Calu3 (cell line): ENCODE results near the gene USP37. TPM values are rescaled to one million over a fixed set of nuclear protein-coding genes. Genes with fewer than 3 reads are reported as not detected.

Experiments used
- BruUV-seq: library from RNA; stranded (reverse); fragments of 400-500 nt; replicated peaks from 2 replicates; lab custom pipeline; 2021; lab: Mats Ljungman, UMichigan
- CTCF ChIA-PET: fragments of 300-600 bp; sonication (Branson Sonifier 250); formaldehyde crosslinking; loops from one replicate; lab custom pipeline; 2022; ENCODE audit warnings: antibody characterized with exemption; lab: Charles Lee
- DNase-seq: peaks from one replicate; pipeline ENCODE4 v3.0.0; 2022
- H3K27ac Mint-ChIP-seq: one replicate; pipeline ENCODE4 v1.8.0; 2022; ENCODE audit warnings: mixed read lengths; ENCODE audit not compliant: unreplicated experiment
- H3K27me3 Mint-ChIP-seq: one replicate; pipeline ENCODE4 v1.8.0; 2022; ENCODE audit warnings: mixed read lengths; ENCODE audit not compliant: unreplicated experiment
- H3K36me3 Mint-ChIP-seq: one replicate; pipeline ENCODE4 v1.8.0; 2022; ENCODE audit warnings: mild to moderate bottlenecking, moderate library complexity, mixed read lengths; ENCODE audit not compliant: insufficient read depth, unreplicated experiment
- H3K4me1 Mint-ChIP-seq: one replicate; pipeline ENCODE4 v1.8.0; 2022; ENCODE audit warnings: mild to moderate bottlenecking, low read depth, mixed read lengths; ENCODE audit not compliant: unreplicated experiment
- H3K4me3 Mint-ChIP-seq: one replicate; pipeline ENCODE4 v1.8.0; 2022; ENCODE audit warnings: mild to moderate bottlenecking, low read depth, moderate library complexity, mixed read lengths; ENCODE audit not compliant: unreplicated experiment
- H3K9me3 Mint-ChIP-seq: one replicate; pipeline ENCODE4 v1.8.0; 2022; ENCODE audit warnings: low read depth, mixed read lengths; ENCODE audit not compliant: unreplicated experiment
- intact Hi-C: fragments of 100-400 bp; cut with micrococcal nuclease; formaldehyde crosslinking; loops from one replicate; pipeline ENCODE4 v1.10.0; 2022; ENCODE audit not compliant: unreplicated experiment
- total RNA-seq: library from RNA; stranded (reverse); gene quantifications from 2 replicates; pipeline ENCODE4 v1.2.3, GENCODE V29; 2022
- TF ChIP-seq, protein P1 (sequence below): fragments of 200-600 bp; IDR thresholded peaks from one replicate; pipeline ENCODE4 v1.8.0; 2022; ENCODE audit warnings: antibody characterized with exemption; ENCODE audit not compliant: unreplicated experiment

Gene USP37
- total RNA-seq, 1 experiment from 2014 or later, result 27.5 TPM

DNA sequence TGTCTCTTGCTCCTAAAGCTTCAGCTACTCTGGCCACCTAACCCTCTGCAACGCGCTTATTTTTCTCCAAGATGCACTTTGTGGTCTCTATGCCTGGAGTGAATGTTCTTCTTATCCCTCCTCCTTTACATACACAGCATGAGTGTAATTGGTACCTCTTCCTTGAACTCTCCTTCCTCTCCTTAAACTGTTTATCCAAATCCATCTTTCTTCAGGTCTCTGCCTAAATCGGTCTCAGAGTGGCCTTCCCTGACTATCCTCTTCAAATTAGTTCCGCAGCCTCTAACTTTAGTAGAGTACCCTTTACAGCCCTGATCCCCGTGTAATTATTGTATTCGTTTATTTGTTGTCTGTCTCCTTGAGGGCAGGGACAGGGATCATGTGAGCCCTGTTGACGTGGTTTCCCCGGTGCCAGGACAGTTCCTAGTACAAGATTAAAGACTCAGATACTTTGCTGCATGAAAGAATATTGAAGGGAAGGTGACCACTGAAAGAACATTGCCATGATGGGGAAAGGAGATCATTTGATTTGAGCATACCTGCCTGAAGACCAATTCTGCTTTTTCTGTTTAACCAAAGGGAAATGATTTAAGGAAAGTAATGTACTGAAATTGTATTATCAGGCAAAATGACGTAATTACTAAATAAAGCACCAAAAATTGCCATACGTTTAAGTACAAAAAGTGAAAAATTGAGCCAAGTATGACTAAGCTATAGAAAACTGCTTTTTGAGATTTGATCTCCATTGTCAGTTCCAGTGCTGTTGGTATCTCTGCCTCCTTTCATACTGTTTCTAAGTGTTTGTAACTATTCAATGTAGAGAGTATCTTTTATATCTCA lies 1.7 kb upstream of the USP37 start:
- Mint-ChIP-seq H3K9me3 (no peaks in the 10 kb centered on the region), H3K4me3 (peak overlapping the region; percentile 77), H3K4me1 (peaks cover 29% of the 10 kb centered on the region), H3K27ac (peak overlapping the region; percentile 89), H3K27me3 (no peaks in the 10 kb centered on the region), H3K36me3 (peaks cover 68% of the 10 kb centered on the region)
- intact Hi-C loops, result no loop called here
- BruUV-seq, result TSS peak; percentile 43
- DNase-seq, result peak; percentile 16
- CTCF ChIA-PET, result no interaction called here
- TF ChIP-seq, protein P1, sequence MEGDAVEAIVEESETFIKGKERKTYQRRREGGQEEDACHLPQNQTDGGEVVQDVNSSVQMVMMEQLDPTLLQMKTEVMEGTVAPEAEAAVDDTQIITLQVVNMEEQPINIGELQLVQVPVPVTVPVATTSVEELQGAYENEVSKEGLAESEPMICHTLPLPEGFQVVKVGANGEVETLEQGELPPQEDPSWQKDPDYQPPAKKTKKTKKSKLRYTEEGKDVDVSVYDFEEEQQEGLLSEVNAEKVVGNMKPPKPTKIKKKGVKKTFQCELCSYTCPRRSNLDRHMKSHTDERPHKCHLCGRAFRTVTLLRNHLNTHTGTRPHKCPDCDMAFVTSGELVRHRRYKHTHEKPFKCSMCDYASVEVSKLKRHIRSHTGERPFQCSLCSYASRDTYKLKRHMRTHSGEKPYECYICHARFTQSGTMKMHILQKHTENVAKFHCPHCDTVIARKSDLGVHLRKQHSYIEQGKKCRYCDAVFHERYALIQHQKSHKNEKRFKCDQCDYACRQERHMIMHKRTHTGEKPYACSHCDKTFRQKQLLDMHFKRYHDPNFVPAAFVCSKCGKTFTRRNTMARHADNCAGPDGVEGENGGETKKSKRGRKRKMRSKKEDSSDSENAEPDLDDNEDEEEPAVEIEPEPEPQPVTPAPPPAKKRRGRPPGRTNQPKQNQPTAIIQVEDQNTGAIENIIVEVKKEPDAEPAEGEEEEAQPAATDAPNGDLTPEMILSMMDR, result no peak

DNA sequence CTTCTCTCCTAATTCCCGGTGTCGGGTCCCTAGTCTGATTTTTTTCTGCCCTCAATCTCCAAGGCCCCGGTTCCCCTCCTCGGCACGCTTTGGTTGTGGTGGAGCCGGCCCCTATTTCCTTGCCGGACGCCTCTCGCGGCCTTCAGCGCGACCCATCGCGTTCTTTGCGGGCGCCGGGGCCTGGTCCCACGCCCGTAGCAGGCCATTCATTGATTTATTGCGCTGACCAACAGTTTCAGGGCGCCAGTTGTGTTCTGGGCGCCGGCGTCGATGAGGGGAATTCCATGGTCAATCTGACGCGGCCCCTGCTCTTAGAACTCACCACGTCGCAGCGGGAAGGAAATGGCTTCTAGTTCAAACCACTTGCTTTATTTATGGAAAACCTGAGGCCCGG lies 884 bp upstream of the USP37 start:
- Mint-ChIP-seq H3K4me1 (peaks cover 29% of the 10 kb centered on the region), H3K9me3 (no peaks in the 10 kb centered on the region), H3K4me3 (peak overlapping the region; percentile 77), H3K36me3 (peaks cover 66% of the 10 kb centered on the region), H3K27ac (peak overlapping the region; percentile 89), H3K27me3 (no peaks in the 10 kb centered on the region)
- CTCF ChIA-PET, result no interaction called here
- TF ChIP-seq, protein P1, result no peak
- intact Hi-C loops, result no loop called here
- no TSS peak for BruUV-seq
- DNase-seq, result peak; percentile 71

DNA sequence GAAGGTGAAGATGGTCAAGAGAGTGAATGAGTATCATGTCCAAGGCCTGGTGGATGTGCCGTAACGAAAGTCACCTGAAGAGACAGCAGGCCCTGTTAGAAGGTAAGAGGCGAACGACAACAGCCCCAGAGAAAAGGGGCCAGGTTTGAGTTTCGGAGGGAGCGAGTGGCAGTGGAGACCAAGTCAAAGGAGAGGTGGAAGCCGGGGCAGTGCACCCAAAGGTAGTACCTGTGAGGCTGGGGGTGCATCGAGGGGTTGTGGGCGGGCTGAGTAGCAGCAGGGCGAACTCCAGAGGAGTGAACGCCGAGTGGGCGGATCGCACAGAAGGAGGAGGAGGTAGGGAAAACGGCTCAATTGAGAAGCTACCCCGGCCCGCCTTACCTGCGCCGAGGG lies 358 bp downstream of the USP37 start:
- peaks cover 29% of the 10 kb centered on the region for H3K4me1 Mint-ChIP-seq
- TF ChIP-seq, protein P1, result no peak
- CTCF ChIA-PET, result no interaction called here
- intact Hi-C loops, result no loop called here
- peak overlapping the region; percentile 77 for H3K4me3 Mint-ChIP-seq
- peak overlapping the region; percentile 89 for H3K27ac Mint-ChIP-seq
- no peaks in the 10 kb centered on the region for H3K9me3 Mint-ChIP-seq
- H3K36me3 Mint-ChIP-seq, result peaks cover 60% of the 10 kb centered on the region
- no peaks in the 10 kb centered on the region for H3K27me3 Mint-ChIP-seq
- no peak for DNase-seq
- BruUV-seq, result no TSS peak

DNA sequence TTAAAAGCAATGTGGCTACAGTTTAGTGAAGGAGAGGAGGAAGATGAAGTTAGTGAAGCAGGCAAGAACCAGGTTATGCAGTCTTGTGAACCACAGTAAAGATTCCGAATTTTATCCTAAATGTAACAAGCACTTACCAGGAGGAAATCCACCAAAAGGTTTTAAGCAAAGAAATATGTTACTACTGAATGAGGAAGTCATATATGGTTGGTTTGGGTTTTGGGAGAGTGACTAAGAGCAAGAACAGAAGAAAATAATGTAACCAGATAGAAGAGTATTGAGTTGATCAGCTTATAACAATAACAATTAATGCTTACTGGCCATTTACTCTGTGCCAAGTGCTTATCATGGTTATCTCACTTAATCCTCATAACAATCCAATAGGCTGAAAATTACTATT lies 1.9 kb downstream of the USP37 start:
- peaks cover 57% of the 10 kb centered on the region for H3K36me3 Mint-ChIP-seq
- BruUV-seq, result no TSS peak
- TF ChIP-seq, protein P1, result no peak
- H3K27ac Mint-ChIP-seq, result no peak overlapping the region
- peaks cover 29% of the 10 kb centered on the region for H3K4me1 Mint-ChIP-seq
- CTCF ChIA-PET, result no interaction called here
- H3K4me3 Mint-ChIP-seq, result peak overlapping the region; percentile 77
- H3K9me3 Mint-ChIP-seq, result no peaks in the 10 kb centered on the region
- no peak for DNase-seq
- no peaks in the 10 kb centered on the region for H3K27me3 Mint-ChIP-seq
- intact Hi-C loops, result no loop called here
